ENCODE data around the gene SVBP. TPM values are rescaled to one million over a fixed set of nuclear protein-coding genes. Genes with fewer than 3 reads are reported as not detected.
"Not testable (repeated sequence)": the region's sequence is repeated elsewhere in the genome, so short reads cannot be mapped to it uniquely, and the experiment has no call there.

SVBP gene
- 10 to 100 TPM; 18.6 to 76.0 (median 44.9) TPM for total RNA-seq

- H3K27ac ChIP-seq: peak within 1 kb of the TSS; percentile 95 to 99 (median 96)
- peaks cover 0 to 4% (median 0%) of the 10 kb centered on the region in 3 donors for H3K36me3 ChIP-seq
- 1 to 7% methylated on average over 7 to 29 of the region's 66 CpGs for WGBS, 2 donors
- TF ChIP-seq POLR2A (IDR thresholded peaks at IDR 0.05): peak in 1 of 2 donors; percentile 41
- TF ChIP-seq CTCF (IDR thresholded peaks at IDR 0.05): peak in 1 of 5 experiments; percentile 27
- peak; percentile 12 to 79 for TF ChIP-seq EP300 (IDR thresholded peaks at IDR 0.05)
- DNase-seq (ENCODE audit: low spot score in 2 of 2): peak; percentile 87 to 89
- no peaks in the 10 kb centered on the region for H3K9me3 ChIP-seq
- no peaks in the 10 kb centered on the region for H3K27me3 ChIP-seq
- peak within 1 kb of the TSS; percentile 66 to 88 (median 77) for H3K4me3 ChIP-seq
- H3K4me1 ChIP-seq: peaks cover 0 to 20% (median 15%) of the 10 kb centered on the region in 4 donors
Measured at GRCh38 chr1:42816585-42817439, at the start of gene SVBP, which contains the start of gene ERMAP. Gene SVBP, minus strand, starts transcription at chr1:42817397. Its CDS starts 853 bp downstream, at chr1:42816544. Gene ERMAP, plus strand, starts transcription at chr1:42817122. Its CDS starts 13,327 bp downstream, at chr1:42830449.

GRCh38 chr1:42866549-42866948 is 49.4 kb upstream of the SVBP start:
- TF ChIP-seq CTCF (IDR thresholded peaks at IDR 0.05): no peak
- TF ChIP-seq EP300 (IDR thresholded peaks at IDR 0.05): no peak
- no peak for TF ChIP-seq POLR2A (IDR thresholded peaks at IDR 0.05)
- peaks cover 0 to 3% (median 0%) of the 10 kb centered on the region in 4 donors for H3K9me3 ChIP-seq
- no peak overlapping the region for H3K27ac ChIP-seq
- H3K27me3 ChIP-seq: no peaks in the 10 kb centered on the region
- no peak overlapping the region for H3K4me3 ChIP-seq
- 84 to 92% methylated on average over 5 of the region's 5 CpGs for WGBS, 2 donors
- no peaks in the 10 kb centered on the region for H3K4me1 ChIP-seq
- H3K36me3 ChIP-seq: no peaks in the 10 kb centered on the region
- DNase-seq (ENCODE audit: low spot score in 2 of 2): no peak

- Histone ChIP-seq H3K27me3 (no peaks in the 10 kb centered on the region), H3K4me1 (no peaks in the 10 kb centered on the region), H3K4me3 (no peak overlapping the region), H3K9me3 (peaks cover 0 to 15% (median 0%) of the 10 kb centered on the region in 4 donors), H3K27ac (no peak overlapping the region), H3K36me3 (no peaks in the 10 kb centered on the region)
- TF ChIP-seq CTCF (IDR thresholded peaks at IDR 0.05): no peak
- DNase-seq (ENCODE audit: low spot score in 2 of 2): no peak
Measured at GRCh38 chr1:42861014-42861399, 43.8 kb upstream of the SVBP start.

- no peak for DNase-seq (ENCODE audit: low spot score in 2 of 2)
Measured at GRCh38 chr1:42860339-42861013, 43.3 kb upstream of the SVBP start.

GRCh38 chr1:42859366-42859765 is 42.2 kb upstream of the SVBP start:
- not testable (repeated sequence) for H3K4me3 ChIP-seq; H3K27me3 ChIP-seq; H3K36me3 ChIP-seq; DNase-seq (ENCODE audit: low spot score in 2 of 2); H3K27ac ChIP-seq; H3K4me1 ChIP-seq
- peaks cover 0 to 15% (median 0%) of the 10 kb centered on the region in 4 donors for H3K9me3 ChIP-seq
- WGBS, 2 donors: 80 to 86% methylated on average over 5 of the region's 5 CpGs

More at GRCh38 chr1:42860339-42861013, 43.3 kb upstream of the SVBP start:
- H3K4me3 ChIP-seq: no peak overlapping the region
- 60 to 64% methylated on average over 4 of the region's 4 CpGs for WGBS, 2 donors
- no peaks in the 10 kb centered on the region for H3K4me1 ChIP-seq
- no peaks in the 10 kb centered on the region for H3K36me3 ChIP-seq
- no peak overlapping the region for H3K27ac ChIP-seq
- H3K9me3 ChIP-seq: peaks cover 0 to 15% (median 0%) of the 10 kb centered on the region in 4 donors
- H3K27me3 ChIP-seq: no peaks in the 10 kb centered on the region
- TF ChIP-seq POLR2A (IDR thresholded peaks at IDR 0.05) (no peak), CTCF (IDR thresholded peaks at IDR 0.05) (no peak), EP300 (IDR thresholded peaks at IDR 0.05) (no peak)

GRCh38 chr1:42856554-42856953 is 39.4 kb upstream of the SVBP start:
- 81 to 90% methylated on average over 3 of the region's 3 CpGs for WGBS, 2 donors
- H3K4me3 ChIP-seq: not testable (repeated sequence)
- peaks cover 0 to 20% (median 0%) of the 10 kb centered on the region in 3 donors for H3K36me3 ChIP-seq

More at GRCh38 chr1:42856554-42856953, 39.4 kb upstream of the SVBP start:
- not testable (repeated sequence) for H3K4me1 ChIP-seq; H3K27me3 ChIP-seq; H3K27ac ChIP-seq; DNase-seq (ENCODE audit: low spot score in 2 of 2)
- H3K9me3 ChIP-seq: peaks cover 0 to 28% (median 0%) of the 10 kb centered on the region in 4 donors
